IPS DF 6.9 (cell line): Measurements from ENCODE around the gene ZNF383.
"Not testable (repeated sequence)": the region's sequence is repeated elsewhere in the genome, so short reads cannot be mapped to it uniquely, and the experiment has no call there.

Experiments used
- DNase-seq: peaks from one replicate; pipeline ENCODE4 v3.0.0-alpha.2; 2013; ENCODE audit warnings: low read depth, low spot score
- H3K27ac ChIP-seq: one replicate; pipeline ENCODE4 v1.5.1; 2013; ENCODE audit warnings: low read length, control low read depth
- H3K27me3 ChIP-seq: 2 replicates; pipeline ENCODE4 v1.6.1; 2013; ENCODE audit warnings: mild to moderate bottlenecking, low read length; ENCODE audit not compliant: control insufficient read depth, insufficient read depth
- H3K36me3 ChIP-seq: 2 replicates; pipeline ENCODE4 v1.6.1; 2013; ENCODE audit warnings: low read length; ENCODE audit not compliant: control insufficient read depth, insufficient read depth
- H3K4me1 ChIP-seq: 2 replicates; pipeline ENCODE4 v1.6.1; 2013; ENCODE audit warnings: low read length; ENCODE audit not compliant: control insufficient read depth, insufficient read depth
- H3K4me3 ChIP-seq: 2 replicates; pipeline ENCODE4 v1.5.1; 2013; ENCODE audit warnings: mild to moderate bottlenecking, low read length
- H3K9me3 ChIP-seq: 2 replicates; pipeline ENCODE4 v1.6.1; 2013; ENCODE audit warnings: low read length, inconsistent platforms; ENCODE audit not compliant: control insufficient read depth, insufficient read depth
- WGBS: extraction: QIAGEN DNeasy Blood & Tissue Kit; methylation state at CpG from one replicate; pipeline ENCODE4 v1.1.7; 2013; ENCODE audit warnings: mixed read lengths, missing lambda C conversion rate; ENCODE audit not compliant: insufficient read length, insufficient coverage; 5-methylcytosine and 5-hydroxymethylcytosine counted together

ZNF383 gene

GRCh38 chr19:37226248-37226647, 8.2 kb downstream of the ZNF383 start:
- no peaks in the 10 kb centered on the region for H3K9me3 ChIP-seq
- H3K27me3 ChIP-seq: no peaks in the 10 kb centered on the region
- H3K4me1 ChIP-seq: no peaks in the 10 kb centered on the region
- WGBS: no CpG with 5 or more reads among the region's 2 CpGs
- no peak overlapping the region for H3K27ac ChIP-seq
- DNase-seq: no peak
- no peak overlapping the region for H3K4me3 ChIP-seq
- no peaks in the 10 kb centered on the region for H3K36me3 ChIP-seq

- DNase-seq: no peak
- no peaks in the 10 kb centered on the region for H3K9me3 ChIP-seq
- no peaks in the 10 kb centered on the region for H3K27me3 ChIP-seq
- WGBS: no CpG with 5 or more reads among the region's 12 CpGs
- no peaks in the 10 kb centered on the region for H3K4me1 ChIP-seq
- no peak overlapping the region for H3K27ac ChIP-seq
- no peaks in the 10 kb centered on the region for H3K36me3 ChIP-seq
- no peak overlapping the region for H3K4me3 ChIP-seq
These were observed 10.0 kb downstream of the ZNF383 start for GRCh38 chr19:37227996-37228395.

DNA sequence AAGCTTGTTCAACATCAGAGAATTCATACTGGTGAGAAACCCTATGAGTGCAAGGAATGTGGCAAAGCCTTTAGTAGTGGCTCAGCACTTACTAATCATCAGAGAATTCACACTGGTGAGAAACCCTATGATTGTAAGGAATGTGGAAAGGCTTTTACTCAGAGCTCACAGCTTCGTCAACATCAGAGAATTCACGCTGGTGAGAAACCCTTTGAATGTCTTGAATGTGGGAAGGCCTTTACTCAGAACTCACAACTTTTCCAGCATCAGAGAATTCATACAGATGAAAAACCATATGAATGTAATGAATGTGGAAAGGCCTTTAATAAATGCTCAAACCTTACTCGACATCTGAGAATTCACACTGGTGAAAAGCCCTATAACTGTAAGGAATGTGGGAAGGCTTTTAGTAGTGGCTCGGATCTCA, 25.2 kb downstream of the ZNF383 start:
- no peak for DNase-seq
- no peaks in the 10 kb centered on the region for H3K4me1 ChIP-seq
- H3K27ac ChIP-seq: no peak overlapping the region
- H3K4me3 ChIP-seq: no peak overlapping the region
- WGBS: no CpG with 5 or more reads among the region's 4 CpGs
- H3K9me3 ChIP-seq: peaks cover 3% of the 10 kb centered on the region
- no peaks in the 10 kb centered on the region for H3K27me3 ChIP-seq
- peaks cover 9% of the 10 kb centered on the region; the same call in 1 of the 2 replicates for H3K36me3 ChIP-seq

GRCh38 chr19:37251308-37252229, 33.6 kb downstream of the ZNF383 start:
- no CpG with 5 or more reads among the region's 39 CpGs for WGBS
- Histone ChIP-seq H3K27ac (no peak overlapping the region), H3K9me3 (peaks cover 10% of the 10 kb centered on the region), H3K36me3 (no peaks in the 10 kb centered on the region), H3K4me3 (no peak overlapping the region), H3K4me1 (no peaks in the 10 kb centered on the region), H3K27me3 (no peaks in the 10 kb centered on the region)
- DNase-seq: no peak

- H3K4me1 ChIP-seq, H3K9me3 ChIP-seq, H3K27me3 ChIP-seq, H3K36me3 ChIP-seq, DNase-seq, H3K4me3 ChIP-seq, H3K27ac ChIP-seq: not testable (repeated sequence)
- WGBS: no CpG with 5 or more reads among the region's 1 CpG
These were observed 45.0 kb downstream of the ZNF383 start for GRCh38 chr19:37263028-37263427.

GRCh38 chr19:37267005-37267404, 49.0 kb downstream of the ZNF383 start:
- H3K27me3 ChIP-seq, DNase-seq: not testable (repeated sequence)
- no CpG with 5 or more reads among the region's 12 CpGs for WGBS

DNA sequence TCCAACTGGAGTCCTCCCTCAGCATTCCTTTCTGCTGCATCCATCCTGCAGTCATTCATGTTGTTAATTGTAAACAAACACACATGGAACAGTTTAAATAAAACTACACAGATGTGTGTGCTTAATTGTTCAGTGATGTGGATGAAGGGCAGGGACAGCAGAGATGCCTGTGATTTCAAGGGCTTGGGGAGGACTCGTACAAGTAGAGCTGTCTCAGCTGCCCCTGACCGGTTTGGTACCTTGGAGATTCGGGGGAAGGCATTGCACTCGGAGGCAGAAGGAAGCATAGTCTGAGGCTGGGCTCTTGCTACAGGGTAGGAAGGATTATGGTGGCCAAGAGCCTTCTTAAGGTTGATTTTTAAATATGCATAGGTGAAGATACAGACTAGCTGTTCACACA, 49.7 kb downstream of the ZNF383 start:
- H3K4me3 ChIP-seq, H3K27me3 ChIP-seq, H3K36me3 ChIP-seq, DNase-seq, H3K4me1 ChIP-seq, H3K9me3 ChIP-seq, H3K27ac ChIP-seq: not testable (repeated sequence)
- no CpG with 5 or more reads among the region's 4 CpGs for WGBS

More at GRCh38 chr19:37267005-37267404, 49.0 kb downstream of the ZNF383 start:
- not testable (repeated sequence) for H3K27ac ChIP-seq, H3K36me3 ChIP-seq, H3K4me1 ChIP-seq, H3K9me3 ChIP-seq, H3K4me3 ChIP-seq

GRCh38 chr19:37280656-37281055, 62.6 kb downstream of the ZNF383 start:
- not testable (repeated sequence) for H3K9me3 ChIP-seq, H3K4me3 ChIP-seq, H3K27me3 ChIP-seq, DNase-seq, H3K4me1 ChIP-seq, H3K36me3 ChIP-seq, H3K27ac ChIP-seq
- no CpG with 5 or more reads among the region's 30 CpGs for WGBS

GRCh38 chr19:37284020-37284419, 66.0 kb downstream of the ZNF383 start:
- no CpG with 5 or more reads among the region's 37 CpGs for WGBS
- H3K27ac ChIP-seq, H3K27me3 ChIP-seq, DNase-seq, H3K4me3 ChIP-seq, H3K4me1 ChIP-seq, H3K36me3 ChIP-seq, H3K9me3 ChIP-seq: not testable (repeated sequence)

DNA sequence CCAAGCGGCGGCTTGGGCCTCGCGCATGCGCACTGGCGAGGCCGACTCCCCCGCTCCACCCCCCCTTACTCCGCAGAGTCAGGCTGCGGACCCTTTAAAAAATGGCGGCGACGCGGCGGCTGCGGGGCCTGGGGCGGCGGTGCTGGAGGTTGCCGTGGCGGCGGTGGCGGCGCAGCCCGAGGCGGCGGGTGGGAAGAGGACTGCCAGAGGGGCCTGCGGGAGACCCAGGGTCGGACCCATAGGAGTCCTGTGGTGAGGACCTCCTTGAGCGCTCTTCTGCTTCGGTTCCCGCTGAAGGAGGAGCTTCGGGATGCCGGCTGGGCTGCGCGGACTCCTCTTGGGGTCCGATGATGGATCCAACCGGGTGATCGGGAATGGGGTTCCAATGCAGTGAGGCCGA, 71.2 kb downstream of the ZNF383 start:
- H3K27me3 ChIP-seq, H3K4me1 ChIP-seq, H3K27ac ChIP-seq, H3K9me3 ChIP-seq, DNase-seq, H3K4me3 ChIP-seq, H3K36me3 ChIP-seq: not testable (repeated sequence)
- no CpG with 5 or more reads among the region's 39 CpGs for WGBS
